Measurements from ENCODE around the gene RTL5.

Gene RTL5

GRCh38 chrX:72110876-72111708, 20.6 kb downstream of the RTL5 start:
- no peak for DNase-seq (ENCODE audit: low read depth)
- H3K4me3 ChIP-seq (ENCODE audit: low read depth, low read length): no peak overlapping the region
- TF ChIP-seq CTCF (IDR thresholded peaks at IDR 0.05; ENCODE audit: low read depth, low read length, missing control alignments): no peak

- DNase-seq (ENCODE audit: low read depth): no peak
- TF ChIP-seq CTCF (IDR thresholded peaks at IDR 0.05; ENCODE audit: low read depth, low read length, missing control alignments): no peak
Observed at GRCh38 chrX:72110051-72110875, 21.5 kb downstream of the RTL5 start.

GRCh38 chrX:72108666-72109065, 23.0 kb downstream of the RTL5 start:
- no peak for TF ChIP-seq CTCF (IDR thresholded peaks at IDR 0.05; ENCODE audit: low read depth, low read length, missing control alignments)

More at GRCh38 chrX:72110051-72110875, 21.5 kb downstream of the RTL5 start:
- no peak overlapping the region for H3K4me3 ChIP-seq (ENCODE audit: low read depth, low read length)

DNA sequence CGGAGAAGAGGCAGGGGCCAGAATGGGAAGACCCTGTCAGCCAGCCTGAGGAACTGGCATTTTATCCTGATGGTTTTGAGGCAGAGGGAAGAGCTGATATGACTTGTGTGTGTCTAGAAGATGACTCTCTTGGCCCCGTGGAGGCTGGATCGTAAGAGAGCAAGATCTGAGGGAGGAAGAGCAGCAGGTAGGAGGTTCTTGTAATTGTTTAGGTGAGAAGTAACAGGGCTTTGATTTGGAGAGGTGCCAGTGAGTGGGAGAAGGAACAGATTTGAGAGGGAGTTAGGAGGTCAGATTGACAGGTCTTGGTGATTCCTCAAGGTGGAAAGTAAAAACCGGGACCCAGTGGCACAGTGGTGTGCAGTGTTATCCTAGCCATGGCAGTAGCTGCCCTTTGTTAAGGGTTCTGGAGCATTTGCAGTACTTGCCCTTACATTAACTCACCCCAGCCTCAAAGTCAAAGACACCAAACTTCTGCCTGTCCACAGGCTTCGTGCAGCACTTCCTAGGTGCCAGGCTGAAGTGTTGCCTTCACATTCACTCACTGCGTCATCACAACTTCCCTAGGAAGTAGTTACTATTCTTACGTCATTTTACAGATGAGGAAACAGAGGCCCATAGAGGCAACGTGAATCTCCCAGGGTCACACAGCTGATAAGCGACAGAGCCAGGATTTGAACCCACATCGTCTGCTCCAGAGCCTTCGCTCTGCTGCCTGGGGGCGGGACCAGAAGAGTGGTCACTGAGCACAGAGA, 23.7 kb downstream of the RTL5 start:
- no peak overlapping the region for H3K4me3 ChIP-seq (ENCODE audit: low read depth, low read length)
- DNase-seq (ENCODE audit: low read depth): no peak
- no peak for TF ChIP-seq CTCF (IDR thresholded peaks at IDR 0.05; ENCODE audit: low read depth, low read length, missing control alignments)

More at GRCh38 chrX:72108666-72109065, 23.0 kb downstream of the RTL5 start:
- no peak for DNase-seq (ENCODE audit: low read depth)
- no peak overlapping the region for H3K4me3 ChIP-seq (ENCODE audit: low read depth, low read length)

- no peak for DNase-seq (ENCODE audit: low read depth)
- TF ChIP-seq CTCF (IDR thresholded peaks at IDR 0.05; ENCODE audit: low read depth, low read length, missing control alignments): no peak
- no peak overlapping the region for H3K4me3 ChIP-seq (ENCODE audit: low read depth, low read length)
Observed at GRCh38 chrX:72107320-72107719, 24.4 kb downstream of the RTL5 start.

- peak; percentile 70 for DNase-seq (ENCODE audit: low read depth)
- no peak for TF ChIP-seq CTCF (IDR thresholded peaks at IDR 0.05; ENCODE audit: low read depth, low read length, missing control alignments)
Observed at GRCh38 chrX:72105436-72105835, 26.3 kb downstream of the RTL5 start.

More at GRCh38 chrX:72105436-72105835, 26.3 kb downstream of the RTL5 start:
- H3K4me3 ChIP-seq (ENCODE audit: low read depth, low read length): no peak overlapping the region
